NCI-H2029 treated with DMSO at 0.1 percent for 48 hours (cell line): Measurements from ENCODE around the gene CCSER2.
A peak's percentile ranks its signal among the peaks of the same experiment; 100 is the strongest.
"Not testable (repeated sequence)": the region's sequence is repeated elsewhere in the genome, so short reads cannot be mapped to it uniquely, and the experiment has no call there.

Experiments used
- DNase-seq: peaks from one replicate; lab custom pipeline; 2025; lab: John Stamatoyannopoulos, UW

CCSER2 gene

DNA sequence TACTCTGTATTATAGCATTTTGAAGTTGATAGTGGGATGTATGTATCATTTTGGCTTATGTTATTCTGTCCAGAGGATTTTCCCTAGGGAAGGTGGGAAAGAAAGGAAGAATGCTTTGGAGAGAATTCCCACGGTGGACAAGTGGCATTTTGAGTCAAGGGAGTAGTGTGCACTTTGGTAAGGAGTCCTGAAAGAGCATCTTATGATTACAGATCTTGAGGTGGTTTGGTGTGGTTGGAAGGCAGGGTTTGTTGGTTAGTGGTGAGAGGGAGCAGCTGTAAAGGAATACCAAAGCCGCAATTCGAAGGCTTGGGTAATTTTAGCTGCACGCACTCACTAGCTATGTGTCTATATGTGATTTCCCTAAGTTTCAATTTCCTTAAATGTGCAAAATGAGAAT lies 16.1 kb downstream of the CCSER2 start:
- no peak for DNase-seq

GRCh38 chr10:84347575-84348002 lies 19.2 kb downstream of the CCSER2 start:
- not testable (repeated sequence) for DNase-seq

DNA sequence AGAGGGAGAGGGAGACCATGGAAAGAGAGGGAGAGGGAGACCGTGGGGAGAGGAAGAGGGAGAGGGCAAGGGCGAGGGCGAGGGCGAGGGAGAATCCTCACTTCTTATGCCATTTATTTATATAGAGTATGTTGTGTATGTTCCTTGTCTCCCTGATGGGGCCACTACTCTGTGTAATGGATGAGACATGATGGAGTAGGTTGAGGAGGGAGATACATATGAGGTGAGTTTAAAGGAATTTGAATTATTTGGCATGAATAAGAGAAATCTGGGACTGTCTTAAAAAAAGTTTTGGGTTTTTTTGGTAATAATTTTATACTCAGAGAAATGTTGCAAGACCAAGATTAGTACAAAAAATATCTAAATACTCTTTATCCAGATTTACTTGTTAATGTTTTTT lies 20.1 kb downstream of the CCSER2 start:
- DNase-seq = no peak

GRCh38 chr10:84348860-84349259 lies 20.5 kb downstream of the CCSER2 start:
- no peak for DNase-seq

DNA sequence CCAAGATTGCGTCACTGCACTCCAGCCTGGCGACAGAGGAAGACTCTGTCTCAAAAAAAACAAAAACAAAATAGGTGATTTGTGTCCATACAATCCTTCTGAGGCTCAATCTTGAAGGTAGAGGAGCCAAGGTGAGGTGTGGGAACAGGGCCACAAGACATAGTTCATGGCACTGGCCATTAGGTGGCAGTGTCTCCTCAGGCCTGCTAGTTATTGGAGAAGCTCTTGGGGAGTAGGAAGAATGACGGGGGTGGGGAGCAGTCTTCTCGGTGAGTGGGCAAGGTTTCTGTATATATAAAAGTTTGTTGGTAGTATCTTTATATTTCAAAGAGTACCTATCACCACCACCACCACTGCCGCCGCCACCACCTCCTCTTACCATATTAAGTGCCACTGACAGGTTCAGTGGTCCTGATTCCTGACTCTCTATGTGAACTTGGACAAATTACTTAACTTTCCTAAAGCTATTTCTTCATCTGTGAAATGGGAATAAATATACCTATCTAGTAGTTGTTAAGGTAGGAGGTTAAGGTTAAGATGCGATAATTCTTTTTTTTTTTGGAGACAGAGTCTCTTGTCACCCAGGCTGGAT lies 24.0 kb downstream of the CCSER2 start:
- DNase-seq = no peak

- no peak for DNase-seq
These were observed 24.8 kb downstream of the CCSER2 start for GRCh38 chr10:84353052-84353803.

DNA sequence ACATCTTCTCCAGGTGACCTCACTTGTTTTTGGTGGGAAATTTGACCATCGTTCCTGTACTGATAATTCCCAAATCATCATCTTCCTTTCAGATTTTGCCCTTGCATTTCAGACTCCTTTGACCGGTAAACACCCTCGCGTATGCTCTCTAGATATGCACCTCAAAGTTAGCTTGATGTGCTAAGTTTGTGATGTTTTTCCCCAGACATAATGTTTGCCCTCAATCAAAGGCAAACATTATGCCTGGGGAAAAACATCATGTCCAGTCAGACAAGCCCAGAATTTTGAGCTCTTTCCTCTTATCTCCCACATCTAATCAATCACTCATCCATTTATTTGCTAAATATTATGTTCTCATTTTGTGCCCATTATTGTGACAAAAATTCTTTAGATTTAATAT lies 26.2 kb downstream of the CCSER2 start:
- DNase-seq = no peak

- no peak for DNase-seq
These were observed 26.7 kb downstream of the CCSER2 start for GRCh38 chr10:84355106-84355505.

DNA sequence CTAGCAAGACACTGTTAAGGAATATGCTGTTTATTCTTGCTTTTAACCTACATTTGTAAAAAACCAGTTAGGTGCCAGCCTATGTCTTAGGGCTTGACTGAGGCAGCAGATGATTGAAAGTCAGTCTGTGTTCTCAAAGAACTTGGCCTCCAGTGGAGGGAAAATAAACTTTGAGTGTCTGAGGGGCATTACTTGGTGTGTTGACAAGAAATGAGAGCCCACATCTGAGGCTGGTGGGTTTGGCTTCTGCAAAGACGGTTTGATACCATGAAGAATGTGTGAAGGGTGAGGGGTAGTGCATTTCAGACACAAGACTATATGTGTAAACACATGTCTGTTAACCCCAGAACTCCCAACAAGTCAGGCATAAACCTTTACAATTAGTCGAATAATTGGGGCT lies 28.5 kb downstream of the CCSER2 start:
- no peak for DNase-seq

DNA sequence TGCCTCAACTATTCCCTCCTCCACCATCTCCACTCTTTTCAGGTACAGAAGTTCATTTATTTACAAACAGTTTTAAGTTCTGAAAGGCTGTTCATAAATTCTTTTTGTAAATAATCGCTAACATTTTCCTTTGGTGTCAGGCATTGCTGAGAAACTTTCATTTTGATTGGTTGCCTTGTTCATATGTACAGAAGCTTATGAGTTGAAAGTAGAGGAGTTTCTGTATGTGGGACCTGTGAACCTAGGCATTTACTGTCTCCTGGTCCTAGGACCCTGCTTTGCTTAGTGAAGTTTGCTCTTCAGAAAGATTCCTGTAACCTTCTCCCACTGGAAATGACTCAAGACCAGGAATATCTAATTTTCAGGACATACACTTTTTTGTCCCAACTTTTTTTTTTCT lies 30.4 kb downstream of the CCSER2 start:
- no peak for DNase-seq

DNA sequence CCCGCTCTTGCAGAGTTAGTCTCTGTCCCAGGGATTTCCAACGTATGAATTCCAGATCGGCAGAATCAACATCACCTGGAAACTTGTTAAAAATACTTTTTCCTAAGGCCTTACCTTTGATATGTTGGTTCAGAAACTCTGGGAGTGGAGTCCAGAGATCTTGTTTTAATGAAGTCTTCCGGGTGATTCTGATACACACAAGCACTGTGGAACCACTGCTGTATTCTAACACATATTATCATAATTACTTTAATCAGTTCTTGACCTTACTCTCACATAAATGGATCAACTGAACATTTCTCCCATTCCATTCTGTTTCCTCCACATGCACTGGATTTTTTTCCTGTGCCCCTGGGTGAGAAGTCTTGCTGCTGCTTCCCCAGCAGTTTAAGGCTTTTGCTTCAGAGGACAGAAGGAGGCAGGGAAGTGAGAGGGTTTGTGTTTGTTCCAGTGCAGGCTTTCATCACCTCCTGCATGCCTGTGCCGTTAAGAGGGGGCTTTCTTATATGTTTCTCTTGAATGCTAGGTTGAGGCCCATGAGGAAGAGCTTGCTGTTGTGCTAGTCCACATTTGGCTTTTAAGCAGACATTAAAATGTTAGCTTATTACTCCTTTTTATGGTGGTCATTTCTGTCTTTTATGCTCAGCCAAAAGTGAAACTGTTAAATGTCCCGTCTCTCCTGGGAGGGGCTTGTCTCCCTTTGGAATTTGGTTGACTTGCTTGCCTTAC lies 32.4 kb downstream of the CCSER2 start:
- no peak for DNase-seq

DNA sequence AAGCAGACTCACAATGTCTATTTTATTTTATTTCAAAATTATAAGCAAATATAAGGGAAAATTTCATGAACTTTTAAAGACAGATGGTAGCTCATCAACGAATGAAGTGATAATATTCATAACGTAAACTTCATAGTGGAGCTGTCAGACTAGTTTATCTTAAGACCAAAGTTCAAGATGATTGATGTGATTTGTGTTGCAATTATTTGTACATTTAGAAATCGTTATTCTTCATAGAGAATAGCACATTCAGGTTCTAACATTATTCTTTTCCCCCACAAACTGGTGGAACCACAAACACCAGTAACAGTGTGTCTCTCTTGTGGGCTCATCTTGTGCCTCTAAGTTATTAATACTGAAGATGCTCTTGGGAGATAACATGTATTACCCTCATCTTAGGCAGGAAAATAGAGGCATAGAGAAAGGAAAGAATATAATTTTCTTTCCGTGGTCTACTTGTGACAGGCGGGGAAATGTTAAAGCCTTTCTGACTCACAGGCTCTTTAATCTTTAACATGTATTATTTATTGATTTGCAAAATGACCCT lies 37.0 kb downstream of the CCSER2 start:
- no peak for DNase-seq

GRCh38 chr10:84366041-84366440 lies 37.7 kb downstream of the CCSER2 start:
- no peak for DNase-seq

- DNase-seq = no peak
These were observed 38.9 kb downstream of the CCSER2 start for GRCh38 chr10:84367256-84367655.

DNA sequence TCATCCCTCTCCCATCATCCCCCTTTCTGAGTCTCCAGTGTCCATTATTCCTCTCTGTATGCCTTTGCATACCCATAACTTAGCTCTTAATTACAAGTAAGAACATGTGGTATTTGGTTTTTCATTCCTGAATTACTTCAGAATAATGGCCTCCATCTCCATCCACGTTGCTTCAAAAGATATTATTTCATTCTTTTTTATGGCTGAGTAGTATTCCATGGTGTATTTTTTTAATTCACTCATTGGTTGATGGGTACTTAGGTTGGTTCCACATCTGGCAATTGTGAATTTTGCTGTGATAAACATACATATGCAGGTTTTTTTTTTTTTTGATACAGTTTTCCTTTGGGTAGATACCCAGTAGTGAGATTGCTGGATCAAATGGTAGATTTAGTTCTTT lies 40.4 kb downstream of the CCSER2 start:
- no peak for DNase-seq

DNA sequence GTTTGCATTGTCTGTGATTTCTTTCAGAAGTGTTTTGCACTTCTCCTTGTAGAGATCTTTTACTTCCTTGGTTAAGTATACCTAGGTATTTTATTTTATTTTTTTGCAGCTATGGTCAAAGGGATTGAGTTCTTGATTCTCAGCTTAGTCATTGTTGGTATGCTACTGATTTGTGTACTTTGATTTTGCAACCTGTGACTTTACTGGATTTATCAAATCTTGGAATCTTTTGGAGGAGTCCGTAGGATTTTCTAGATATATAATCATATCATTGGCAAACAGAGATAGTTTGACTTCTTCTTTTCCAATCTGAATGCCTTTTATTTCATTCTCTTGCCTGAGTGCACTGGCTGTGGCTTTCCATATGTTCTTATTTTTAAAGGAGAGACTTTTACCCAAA lies 41.9 kb downstream of the CCSER2 start:
- DNase-seq = no peak

DNA sequence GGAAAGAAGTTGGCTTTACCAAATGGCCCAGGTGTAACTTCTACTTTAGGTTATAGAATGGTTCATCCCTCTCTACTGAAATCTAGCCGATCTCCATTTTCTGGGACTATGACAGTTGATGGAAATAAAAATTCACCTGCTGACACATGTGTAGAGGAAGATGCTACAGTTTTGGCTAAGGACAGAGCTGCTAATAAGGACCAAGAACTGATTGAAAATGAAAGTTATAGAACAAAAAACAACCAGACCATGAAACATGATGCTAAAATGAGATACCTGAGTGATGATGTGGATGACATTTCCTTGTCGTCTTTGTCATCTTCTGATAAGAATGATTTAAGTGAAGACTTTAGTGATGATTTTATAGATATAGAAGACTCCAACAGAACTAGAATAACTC lies 43.6 kb downstream of the CCSER2 start:
- no peak for DNase-seq

DNA sequence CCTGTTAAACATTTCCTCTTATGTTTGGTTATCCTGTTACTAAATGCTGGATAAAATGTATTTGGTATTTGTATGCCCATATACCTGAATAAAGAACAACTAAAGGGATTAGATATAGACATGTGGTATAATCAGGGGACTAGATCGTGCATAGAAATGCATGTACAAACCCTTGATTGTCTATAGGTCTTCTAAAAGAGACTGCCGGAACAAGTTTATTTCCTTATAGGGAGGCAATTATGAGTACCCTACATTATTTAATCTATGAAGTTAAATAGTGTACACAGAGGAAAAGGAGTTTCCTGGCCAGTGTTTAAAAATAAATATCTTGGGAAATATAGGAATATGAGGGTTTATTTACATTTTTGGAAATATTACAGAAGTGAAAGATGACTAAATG lies 44.6 kb downstream of the CCSER2 start:
- no peak for DNase-seq

- no peak for DNase-seq
These were observed 46.1 kb downstream of the CCSER2 start for GRCh38 chr10:84374455-84374854.

DNA sequence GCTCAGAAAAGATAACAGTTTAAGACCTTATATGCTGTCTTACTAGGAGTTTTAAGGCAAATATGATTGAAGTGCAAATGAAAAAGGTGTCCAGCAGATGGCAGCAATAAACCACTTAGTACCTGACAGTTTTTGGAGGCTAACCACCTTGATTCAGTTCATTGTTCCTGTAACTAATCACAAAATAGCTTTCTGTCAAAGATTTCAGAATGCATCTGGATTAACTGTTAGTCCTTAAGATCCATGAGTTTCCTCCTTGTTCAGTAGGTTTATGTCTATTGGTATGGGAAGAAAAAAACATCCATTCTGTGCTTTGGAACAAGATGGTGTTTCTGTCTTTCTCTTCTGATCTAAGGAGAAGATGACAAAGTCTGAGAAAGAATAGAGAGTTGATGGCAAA lies 46.6 kb downstream of the CCSER2 start:
- peak; percentile 16 for DNase-seq

- DNase-seq = no peak
These were observed 47.5 kb downstream of the CCSER2 start for GRCh38 chr10:84375881-84376280.

DNA sequence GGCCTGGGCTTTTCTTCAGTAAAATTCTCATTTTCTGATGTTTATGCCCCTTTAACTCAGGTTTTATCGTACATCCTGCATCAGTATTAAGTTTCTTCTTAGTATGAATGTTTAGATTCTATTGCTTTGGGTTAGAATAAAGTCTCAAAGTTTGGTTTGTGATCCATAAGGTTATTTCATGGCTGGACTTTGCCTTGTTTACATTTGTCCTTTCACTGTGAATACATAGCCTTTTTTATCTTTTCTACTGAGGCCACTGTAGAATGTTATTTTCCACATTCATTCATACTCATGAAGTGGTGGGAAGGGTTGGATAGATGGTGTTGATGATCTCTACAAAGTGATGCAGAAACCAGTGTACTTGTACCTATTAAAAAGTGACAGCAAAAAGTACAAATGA lies 59.8 kb downstream of the CCSER2 start:
- DNase-seq = no peak

- no peak for DNase-seq
These were observed 62.0 kb downstream of the CCSER2 start for GRCh38 chr10:84390364-84390763.
